HG03039 (cell line): ENCODE results near the gene CMTR1.
"Not testable (repeated sequence)": the region's sequence is repeated elsewhere in the genome, so short reads cannot be mapped to it uniquely, and the experiment has no call there.

Experiments used
- ATAC-seq: cut with Tn5 transposase; IDR thresholded peaks from one replicate; pipeline ENCODE4 v1.9.1; 2021; ENCODE audit warnings: mild to moderate bottlenecking, moderate library complexity; ENCODE audit not compliant: unreplicated experiment

The CMTR1 gene

DNA sequence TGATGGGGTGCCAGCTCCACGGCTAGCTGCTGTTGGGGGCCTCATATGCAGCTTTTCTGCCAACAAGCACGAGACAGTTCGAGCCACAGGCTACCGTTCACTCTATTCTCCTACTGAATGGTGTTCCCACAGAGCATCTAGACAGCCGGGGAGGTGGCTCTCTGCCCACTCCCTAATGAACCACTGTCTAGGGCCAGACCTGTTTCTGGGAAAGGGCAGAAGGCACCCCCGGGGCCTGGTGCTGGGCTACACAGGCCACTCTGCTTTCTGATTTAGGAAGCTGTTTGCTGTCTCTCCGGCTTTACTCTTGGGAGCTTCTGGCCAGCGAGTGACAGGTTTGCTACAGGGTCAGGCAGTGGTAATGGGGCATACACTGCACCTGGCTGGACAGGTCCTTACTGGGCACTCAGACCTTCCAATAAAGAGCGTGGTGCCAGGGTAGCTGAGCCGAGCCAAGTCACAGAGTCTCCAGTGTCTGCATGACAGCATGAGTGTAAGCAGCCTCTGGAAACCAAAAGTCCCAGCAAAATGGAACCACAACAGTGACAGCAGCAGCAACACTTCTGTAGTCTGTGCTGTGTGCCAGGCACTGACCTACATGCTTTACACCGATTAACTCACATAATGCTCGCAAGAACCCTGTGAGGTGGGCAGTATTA, 58.3 kb downstream of the CMTR1 start:
- no peak for ATAC-seq

- no peak for ATAC-seq
These were observed 58.8 kb downstream of the CMTR1 start for GRCh38 chr6:37491830-37492208.

DNA sequence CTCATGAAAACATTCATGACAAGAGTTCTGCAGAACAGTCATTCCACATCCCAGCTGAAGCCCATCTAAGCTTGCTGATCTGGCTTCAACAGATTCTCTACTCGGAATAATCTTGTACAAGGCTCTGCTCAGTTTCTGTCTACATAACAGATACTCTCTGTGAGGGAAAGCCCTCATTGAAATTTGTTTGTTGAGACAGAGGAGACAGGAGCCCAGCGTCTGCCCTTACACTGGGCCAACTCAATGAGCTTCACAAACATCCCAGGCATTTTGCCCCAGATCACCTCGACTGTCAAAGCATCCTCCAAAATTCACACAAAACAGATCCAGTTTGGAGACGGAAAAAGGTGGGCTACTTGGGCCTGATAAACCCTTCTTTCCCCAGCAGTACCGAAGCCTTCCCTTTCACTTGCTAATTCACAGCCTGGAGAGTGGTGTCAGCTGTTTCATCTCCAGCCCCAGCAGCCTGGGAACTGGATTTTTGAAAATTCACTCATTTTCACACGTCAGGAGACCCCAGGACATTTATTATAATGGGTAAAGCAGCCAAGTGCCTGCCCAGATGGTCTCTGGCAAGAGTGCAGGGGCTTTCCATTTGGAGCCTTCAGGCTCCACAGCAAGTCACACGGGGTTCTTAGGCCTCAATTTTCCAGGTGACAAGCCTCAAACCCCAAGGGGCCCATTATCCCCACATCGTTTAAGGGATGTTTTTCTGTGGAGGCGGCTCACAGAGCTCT, 59.4 kb downstream of the CMTR1 start:
- ATAC-seq = no peak

DNA sequence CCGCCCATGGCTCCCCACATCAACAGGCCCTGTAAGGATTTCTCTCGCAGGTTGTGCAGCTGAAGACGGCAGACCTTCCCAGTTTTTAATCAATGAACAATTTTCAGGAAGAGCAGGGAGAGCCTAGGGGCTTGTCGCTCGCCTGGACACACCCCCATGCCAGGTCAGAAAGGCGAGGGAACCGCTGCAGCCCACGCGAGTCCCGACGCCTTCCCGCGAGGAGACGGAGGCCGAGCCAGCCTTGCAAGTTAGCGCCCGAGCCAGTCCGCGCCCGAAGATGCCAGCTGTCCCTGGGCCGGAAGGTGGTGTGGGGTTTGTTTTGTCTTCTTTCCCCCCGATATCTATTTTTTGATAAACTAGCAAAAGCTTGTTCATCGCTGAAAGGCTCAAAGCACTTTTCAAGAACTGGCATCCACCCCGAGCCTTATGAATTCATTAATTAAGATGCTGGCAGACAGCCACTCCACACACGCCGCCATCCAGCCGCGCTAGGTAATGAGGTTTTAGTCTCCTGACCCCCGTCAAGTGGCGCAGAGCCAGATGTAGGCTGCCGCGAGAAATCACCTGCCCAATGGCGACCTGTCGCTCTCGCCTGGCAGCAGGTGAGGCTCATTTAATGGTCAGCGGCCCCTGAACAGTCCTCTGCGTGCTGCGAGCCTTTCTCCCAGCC, 60.1 kb downstream of the CMTR1 start:
- no peak for ATAC-seq

DNA sequence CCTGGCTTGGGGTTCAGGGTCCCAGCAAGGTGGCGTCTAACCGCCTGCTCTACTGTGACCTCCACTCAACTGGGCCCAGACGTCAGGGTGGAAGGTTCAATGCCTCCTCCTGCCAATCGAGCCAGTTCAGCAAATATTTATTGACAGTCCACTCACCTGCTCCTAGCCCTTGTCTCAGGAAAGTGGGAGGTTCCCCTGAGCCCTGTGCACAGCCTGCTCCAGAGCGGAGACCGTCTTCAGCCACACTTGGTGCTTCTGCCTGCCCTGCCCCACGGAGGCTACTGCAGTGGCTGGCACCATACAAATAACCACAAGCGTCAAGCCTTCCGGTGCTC, 60.6 kb downstream of the CMTR1 start:
- ATAC-seq = no peak

DNA sequence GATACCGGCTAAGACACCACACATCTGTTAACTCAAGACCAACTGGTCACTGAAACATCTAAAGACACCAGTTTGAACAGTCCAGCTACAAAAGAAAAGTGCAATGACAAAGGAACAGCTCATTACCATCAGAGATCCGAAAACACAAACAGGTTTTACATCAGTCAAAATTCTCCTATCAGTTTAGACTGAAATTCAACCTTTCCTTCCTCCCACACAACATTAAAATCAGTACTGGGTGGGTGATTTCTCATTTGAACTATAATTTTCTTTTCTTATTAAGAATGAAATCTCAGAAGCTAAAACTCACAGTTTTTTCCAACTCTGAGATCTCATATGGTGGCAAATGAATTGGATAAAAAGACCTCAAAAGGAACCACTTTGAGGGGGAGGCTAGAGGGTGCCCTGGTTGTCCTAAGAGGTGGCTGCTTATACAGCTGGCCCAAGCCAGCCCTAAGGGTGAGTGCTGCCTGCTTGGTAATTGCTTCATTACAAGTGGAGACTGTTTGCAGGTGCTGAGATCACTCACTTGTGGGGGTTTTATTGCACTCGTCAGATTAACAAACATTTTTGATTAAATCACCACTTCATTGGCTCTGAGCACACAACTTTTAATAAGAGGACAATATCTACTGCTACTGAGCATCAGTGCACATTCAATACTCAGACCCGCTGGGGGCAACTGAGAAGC, 62.4 kb downstream of the CMTR1 start:
- no peak for ATAC-seq

DNA sequence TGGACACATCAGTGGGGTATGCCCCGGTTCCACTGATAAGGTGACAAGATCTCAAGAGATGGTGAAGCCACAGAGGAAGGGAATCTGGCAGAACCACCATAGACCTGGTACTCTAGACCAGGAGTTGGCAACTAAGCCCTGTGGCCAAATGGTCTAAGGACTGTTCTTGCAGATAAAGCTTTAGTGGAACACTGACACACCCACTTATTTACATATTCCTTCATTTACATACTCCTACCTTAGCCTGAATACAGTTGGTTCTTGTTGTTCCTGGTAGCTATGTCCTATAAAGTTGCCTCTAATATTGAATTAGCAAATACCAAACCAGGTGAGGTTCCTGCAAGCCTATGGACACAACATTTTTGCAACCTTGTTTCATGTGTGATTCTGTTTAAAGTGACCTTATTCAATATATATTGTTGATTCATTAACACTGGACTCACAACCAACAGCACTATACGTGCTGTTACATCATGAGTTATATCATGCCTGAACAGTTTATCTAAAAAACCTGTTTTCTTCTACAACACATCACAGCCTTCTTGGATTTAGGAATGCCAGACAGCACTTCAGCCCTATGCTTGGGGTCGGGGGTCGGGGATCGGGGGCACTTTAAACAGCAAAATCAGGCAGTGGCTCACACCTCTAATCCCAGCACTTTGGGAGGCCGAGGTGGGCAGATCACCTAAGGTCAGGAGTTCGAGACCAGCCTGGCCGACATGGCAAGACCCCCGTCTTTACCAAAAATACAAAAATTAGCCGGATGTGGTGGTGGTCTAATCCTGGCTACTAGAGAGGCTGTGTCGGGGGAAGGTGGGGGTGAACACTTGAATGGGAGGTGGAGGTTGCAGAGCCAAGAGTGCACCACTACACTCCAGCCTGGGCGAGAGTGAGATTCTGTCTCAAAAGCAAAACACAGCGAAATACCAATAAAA, 64.2 kb downstream of the CMTR1 start:
- no peak for ATAC-seq

GRCh38 chr6:37499433-37500293, 66.6 kb downstream of the CMTR1 start, which contains the start of gene CCDC167:
TSS of gene CCDC167 (minus strand) at chr6:37499893. CDS start at chr6:37499863, 30 bp downstream.
- peak; percentile 78 for ATAC-seq

GRCh38 chr6:37500294-37500608, 67.2 kb downstream of the CMTR1 start:
- ATAC-seq = no peak

GRCh38 chr6:37500904-37501303, 67.9 kb downstream of the CMTR1 start:
- ATAC-seq = not testable (repeated sequence)

DNA sequence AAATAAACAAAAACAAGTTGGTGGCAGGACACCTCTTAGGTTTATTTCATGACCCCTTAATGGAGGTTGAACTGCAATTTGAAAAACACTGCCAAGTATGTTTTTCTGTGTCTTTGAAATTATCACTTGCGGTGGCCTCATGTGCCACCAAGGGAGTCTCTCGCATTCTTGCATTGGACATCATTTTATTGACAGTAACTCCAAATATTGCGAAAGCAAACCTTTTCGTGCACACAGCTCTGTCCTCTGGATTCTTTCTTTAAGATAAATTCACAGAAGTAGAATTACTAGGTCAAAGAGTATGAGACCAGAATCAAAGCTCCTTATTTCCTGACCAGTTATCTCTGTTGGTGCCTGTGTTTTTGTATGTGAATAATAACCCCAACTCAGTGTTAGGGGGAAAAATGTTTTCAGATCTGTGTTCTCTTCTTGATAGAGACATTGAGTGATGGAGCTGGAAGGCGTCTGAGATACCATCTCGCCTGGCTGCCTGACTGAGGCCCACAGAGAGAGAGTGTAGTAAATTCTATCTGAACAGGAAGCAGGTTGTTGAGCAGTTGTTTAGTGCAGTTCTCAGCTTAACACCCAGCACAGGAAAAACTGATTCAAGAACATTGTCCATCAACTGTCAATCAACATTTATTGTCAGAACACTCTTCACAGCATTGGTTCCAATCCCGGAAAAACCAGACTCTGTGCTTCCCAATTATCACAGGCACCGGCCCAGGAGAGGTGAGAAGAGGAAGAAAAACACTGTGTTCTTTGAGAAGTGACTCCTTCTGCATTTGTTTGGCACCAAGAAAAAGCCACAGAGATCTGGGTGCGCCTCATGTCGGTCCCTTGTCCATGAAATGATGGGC, 68.8 kb downstream of the CMTR1 start:
- ATAC-seq = no peak

DNA sequence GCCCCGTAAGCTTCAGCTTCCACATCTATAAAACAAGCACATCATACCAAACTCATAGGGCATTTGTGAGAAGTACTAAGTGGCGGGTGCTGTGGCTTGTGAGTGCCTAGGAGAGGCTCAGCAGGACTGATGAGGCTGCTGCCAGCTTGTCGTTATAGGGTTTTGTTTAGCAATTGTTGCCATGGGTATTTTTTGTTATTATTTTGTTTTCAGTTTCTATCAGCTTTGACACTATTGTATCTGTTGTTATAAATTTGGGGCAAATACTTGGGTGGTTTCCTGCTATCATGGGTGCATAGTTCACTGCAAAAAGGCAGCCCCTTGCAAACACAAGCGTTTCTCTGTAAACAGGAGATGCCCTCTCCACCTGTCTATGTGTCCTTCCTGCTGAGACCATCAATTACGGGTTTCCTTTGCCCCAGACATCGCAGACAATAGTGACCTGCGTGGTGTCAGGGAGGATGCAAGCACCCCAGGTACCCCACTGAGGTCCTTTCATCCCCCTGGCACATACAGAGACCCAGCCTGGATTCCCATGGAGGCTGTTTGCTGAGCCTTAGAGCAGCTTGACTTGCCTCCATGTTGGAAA, 69.8 kb downstream of the CMTR1 start:
- no peak for ATAC-seq

DNA sequence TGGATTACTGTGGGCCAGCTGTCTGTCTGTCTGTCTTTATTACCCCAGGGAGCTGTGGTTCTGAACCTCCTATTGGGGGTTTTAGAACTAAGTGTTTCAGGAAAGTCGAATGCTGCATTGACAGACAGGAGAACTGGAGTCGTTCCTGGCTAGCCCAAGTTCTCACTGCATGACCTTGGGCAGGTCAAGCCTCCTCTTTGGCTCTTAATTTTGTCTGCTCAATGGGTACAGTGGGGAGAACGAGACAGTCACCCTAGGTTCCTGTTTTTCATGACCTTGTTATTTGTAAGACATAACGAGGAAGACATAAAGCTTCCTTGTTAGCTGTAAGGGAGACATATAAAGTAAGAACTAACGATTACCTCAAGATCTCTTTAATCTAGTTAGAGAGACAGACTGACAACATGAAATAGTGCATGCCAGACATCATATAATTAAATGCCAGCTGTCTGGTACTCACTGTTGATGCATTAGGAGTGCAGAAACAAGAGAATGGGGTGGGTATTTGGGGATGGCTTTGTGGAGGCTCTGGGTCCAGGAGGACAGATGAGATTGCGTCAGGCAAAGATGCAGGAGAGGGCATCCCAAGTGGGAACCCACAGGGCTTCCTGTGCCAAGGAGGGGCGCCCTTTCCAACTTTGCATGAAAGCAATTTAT, 70.4 kb downstream of the CMTR1 start:
- ATAC-seq = no peak

DNA sequence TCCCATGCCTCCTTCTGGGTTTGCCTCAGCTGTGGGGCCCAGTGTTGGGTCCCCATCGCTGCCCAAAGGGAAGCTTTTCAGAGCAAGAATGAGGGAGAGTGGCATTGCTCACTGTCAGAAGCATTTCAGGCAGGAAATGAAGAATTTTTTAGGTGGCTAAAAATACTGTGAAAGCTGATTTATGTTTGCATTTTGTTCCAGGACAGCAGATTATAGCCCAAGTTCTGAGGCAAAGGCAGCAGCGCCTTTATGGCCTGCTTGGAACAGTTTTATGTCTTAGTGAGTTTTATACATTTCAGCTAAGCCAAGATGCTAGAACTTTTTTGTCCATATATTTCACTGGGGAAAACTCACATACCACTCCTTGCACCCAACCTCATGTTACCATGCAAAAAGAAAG, 71.0 kb downstream of the CMTR1 start:
- ATAC-seq = no peak

- ATAC-seq = no peak
These were observed 73.5 kb downstream of the CMTR1 start for GRCh38 chr6:37506479-37506878.

- no peak for ATAC-seq
These were observed 74.1 kb downstream of the CMTR1 start for GRCh38 chr6:37507077-37507476.

- ATAC-seq = no peak
These were observed 74.8 kb downstream of the CMTR1 start for GRCh38 chr6:37507690-37508421.
